Cardiac fibroblast (primary cell): ENCODE results near the gene STAG3.
A peak's percentile ranks its signal among the peaks of the same experiment; 100 is the strongest.
"Not testable (repeated sequence)": the region's sequence is repeated elsewhere in the genome, so short reads cannot be mapped to it uniquely, and the experiment has no call there.

Experiments used
- DNase-seq, 2 donors: peaks; one replicate each; pipeline versions ENCODE4 v3.0.0 to v3.0.0-alpha.2; 2010; ENCODE audit warnings: low read depth in 2 of 2
- H3K4me3 ChIP-seq, 2 donors: replicated peaks in 1 of 2; 1 replicate in 1 of 2; 2 replicates in 1 of 2; pipeline ENCODE4 v1.5.1; 2011; ENCODE audit warnings: low read depth in 2 of 2, low read length in 2 of 2, mild to moderate bottlenecking in 2 of 2, moderate library complexity in 1 of 2
- TF ChIP-seq, protein P1 (sequence below): IDR thresholded peaks from one replicate; pipeline ENCODE4 v1.5.1; 2011; ENCODE audit warnings: low read depth, mild to moderate bottlenecking, low read length, inconsistent platforms

Gene STAG3

DNA sequence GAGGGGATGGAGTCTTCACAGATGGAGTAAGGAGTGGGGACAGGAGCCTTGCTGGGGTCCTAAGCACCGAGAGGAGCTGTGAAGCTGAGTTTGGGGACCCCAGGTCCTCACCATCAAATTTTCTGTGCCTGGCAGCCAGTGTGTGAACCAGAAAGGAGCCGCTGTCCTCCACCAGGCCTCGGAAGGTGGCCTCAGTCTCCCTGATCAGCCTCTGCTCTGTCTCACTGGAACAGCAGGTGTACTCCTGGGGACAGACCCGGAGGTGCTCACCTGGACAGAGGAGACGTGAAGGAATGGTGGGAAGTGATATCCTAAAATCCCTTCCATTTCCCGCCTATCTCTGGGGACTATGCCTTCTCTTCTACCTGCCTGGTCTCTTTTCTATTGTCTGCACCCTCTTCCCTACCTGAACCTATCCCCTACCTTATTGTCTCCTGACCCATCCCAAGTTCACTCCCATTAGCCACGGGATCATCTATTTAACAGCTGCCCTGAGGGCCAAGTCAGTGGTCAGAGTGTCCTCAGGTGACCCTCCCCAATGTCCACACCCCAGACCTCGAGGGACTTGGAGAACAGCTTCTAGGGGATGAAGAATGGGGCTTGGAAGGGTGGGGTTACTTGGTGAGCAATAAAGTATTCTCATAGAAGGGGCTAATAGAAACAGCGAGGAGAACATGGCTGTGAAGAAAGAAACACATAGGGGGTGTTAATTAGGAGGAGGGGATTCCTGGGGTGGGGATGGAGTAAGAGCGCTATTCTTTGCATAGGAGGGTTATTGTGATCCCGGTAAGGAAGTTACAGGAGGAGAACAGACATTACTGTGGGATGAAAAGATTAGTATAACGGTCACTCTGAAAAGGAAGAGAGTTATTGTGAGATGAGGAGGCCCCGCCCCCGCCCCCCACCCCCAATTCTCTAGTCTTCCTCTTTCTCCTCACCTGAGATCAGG is 1.3 kb upstream of the STAG3 start:
- H3K4me3 ChIP-seq, result peak overlapping the region; percentile 72 to 77
- TF ChIP-seq, protein P1, sequence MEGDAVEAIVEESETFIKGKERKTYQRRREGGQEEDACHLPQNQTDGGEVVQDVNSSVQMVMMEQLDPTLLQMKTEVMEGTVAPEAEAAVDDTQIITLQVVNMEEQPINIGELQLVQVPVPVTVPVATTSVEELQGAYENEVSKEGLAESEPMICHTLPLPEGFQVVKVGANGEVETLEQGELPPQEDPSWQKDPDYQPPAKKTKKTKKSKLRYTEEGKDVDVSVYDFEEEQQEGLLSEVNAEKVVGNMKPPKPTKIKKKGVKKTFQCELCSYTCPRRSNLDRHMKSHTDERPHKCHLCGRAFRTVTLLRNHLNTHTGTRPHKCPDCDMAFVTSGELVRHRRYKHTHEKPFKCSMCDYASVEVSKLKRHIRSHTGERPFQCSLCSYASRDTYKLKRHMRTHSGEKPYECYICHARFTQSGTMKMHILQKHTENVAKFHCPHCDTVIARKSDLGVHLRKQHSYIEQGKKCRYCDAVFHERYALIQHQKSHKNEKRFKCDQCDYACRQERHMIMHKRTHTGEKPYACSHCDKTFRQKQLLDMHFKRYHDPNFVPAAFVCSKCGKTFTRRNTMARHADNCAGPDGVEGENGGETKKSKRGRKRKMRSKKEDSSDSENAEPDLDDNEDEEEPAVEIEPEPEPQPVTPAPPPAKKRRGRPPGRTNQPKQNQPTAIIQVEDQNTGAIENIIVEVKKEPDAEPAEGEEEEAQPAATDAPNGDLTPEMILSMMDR, result no peak
- no peak for DNase-seq

DNA sequence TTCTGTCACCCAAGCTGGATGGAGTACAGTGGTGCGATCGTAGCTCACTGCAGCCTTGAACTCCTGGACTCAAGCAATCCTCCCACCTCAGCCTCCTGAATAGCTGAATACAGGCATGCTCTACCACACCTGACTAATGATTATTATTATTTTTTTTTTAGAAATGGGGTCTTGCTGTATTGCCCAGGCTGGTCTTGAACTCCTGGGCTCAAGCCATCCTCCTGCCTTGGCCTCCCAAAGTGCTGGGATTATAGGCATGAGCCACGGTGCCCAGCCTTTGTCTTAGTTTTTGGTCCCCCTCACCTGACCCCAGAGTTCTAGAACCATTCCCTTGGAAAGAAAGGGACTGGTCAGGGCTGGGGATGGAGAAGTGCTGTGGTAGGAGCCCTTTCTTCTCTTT is 2.4 kb downstream of the STAG3 start:
- not testable (repeated sequence) for H3K4me3 ChIP-seq, DNase-seq

GRCh38 chr7:100182616-100183015 is 4.9 kb downstream of the STAG3 start:
- not testable (repeated sequence) for H3K4me3 ChIP-seq, DNase-seq

- not testable (repeated sequence) for DNase-seq, H3K4me3 ChIP-seq
These were observed 5.4 kb downstream of the STAG3 start for GRCh38 chr7:100183090-100183489.

DNA sequence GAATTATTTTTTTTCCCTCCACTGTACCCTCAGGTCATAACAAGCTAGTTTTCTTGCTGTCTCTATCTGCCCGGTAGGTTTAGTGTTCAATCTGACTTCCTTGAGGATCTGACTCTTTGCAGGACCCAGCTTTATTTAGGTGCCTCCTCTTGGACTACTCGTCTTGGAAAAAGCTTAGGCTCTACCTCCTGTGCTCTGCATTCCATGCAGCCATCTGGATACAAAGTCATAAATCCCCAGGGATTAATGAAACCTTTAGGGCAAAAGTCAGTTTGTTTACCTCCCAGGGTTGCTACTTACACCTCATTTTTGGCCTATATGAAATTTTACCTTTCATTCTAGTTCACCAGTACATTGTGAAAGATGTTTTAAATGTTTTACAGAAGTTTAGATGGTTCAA is 8.0 kb downstream of the STAG3 start:
- no peak for DNase-seq
- TF ChIP-seq, protein P1, result no peak
- no peak overlapping the region for H3K4me3 ChIP-seq

DNA sequence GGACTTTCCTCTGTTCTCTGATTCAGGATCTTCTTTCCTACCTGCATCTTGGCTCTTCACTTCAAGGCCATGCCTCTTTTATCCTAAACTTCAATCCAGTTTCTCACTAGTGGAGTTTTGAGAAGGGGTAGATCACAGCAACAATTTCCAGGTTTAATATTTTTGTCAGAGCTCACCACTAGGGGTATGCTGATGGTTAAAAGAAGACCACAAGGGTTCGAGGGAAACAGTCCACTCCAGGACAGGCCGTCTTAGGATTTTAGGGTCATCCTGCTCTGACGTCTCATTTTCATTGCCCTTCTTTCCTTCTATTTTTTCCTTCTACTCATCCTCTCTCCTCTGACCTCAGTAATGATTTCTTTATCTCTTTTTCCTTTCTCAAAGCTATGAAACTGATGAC is 11.3 kb downstream of the STAG3 start:
- TF ChIP-seq, protein P1, result no peak
- no peak for DNase-seq
- no peak overlapping the region for H3K4me3 ChIP-seq

DNA sequence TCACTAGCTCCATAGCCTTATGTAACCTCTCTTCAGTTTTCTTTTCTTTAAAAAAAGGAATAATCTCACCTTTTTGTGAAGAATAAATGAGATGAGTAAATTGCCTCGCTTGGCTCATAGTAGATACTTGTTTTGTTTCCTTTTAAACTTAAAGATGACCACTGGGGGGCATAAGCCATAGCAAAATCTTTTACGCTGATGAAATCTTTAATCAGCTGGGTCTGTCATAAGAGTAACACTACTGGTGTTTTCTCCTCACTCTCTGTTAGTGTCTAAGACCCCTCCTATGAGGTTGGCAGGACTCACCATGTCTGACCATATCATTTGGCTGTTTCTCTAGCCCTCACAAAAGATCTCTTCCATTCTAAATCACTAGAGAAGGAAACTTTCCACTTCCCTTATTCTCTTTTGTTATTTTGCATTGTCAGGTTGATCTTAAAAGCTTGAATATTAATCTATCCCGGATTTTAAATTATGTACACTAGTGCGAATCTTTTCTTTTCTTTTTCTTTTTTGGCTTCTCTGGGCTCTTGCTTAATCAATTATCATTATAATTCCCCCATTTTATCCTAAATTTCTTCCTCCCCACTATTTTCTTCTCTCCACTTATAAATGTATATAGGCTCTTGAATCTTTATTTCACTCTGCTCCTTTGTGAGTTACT is 12.5 kb downstream of the STAG3 start:
- DNase-seq, result peak; percentile 62 to 69
- H3K4me3 ChIP-seq, result no peak overlapping the region
- TF ChIP-seq, protein P1, result peak; percentile 41

GRCh38 chr7:100191775-100192174 is 14.1 kb downstream of the STAG3 start:
- TF ChIP-seq, protein P1, result no peak
- H3K4me3 ChIP-seq, result no peak overlapping the region
- DNase-seq, result peak; percentile 52 to 72

DNA sequence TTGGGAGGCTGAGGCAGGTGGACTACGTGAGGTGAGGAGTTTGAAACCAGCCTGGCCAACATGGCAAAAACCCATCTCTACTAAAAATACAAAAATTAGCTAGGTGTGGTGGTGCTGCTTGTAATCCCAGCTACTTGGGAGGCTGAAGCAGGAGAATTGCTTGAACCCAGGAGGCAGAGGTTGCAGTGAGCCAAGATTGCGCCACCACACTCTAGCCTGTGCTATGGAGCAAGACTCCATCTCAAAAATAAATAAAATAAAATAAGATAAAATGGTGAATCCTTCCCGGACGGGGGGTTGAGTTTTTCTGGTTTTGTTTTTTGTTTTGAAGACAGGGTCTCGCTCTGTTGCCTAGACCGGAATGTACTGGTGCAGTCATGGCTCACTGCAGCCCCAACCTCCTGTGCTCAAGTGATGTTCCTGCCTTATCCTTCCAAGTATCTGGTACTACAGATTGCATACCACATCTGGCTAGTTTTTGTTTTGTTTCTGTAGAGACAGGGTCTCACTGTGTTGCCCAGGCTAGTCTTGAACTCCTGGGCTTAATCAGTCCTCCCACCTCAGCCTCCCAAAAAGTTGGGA is 14.7 kb downstream of the STAG3 start:
- H3K4me3 ChIP-seq, DNase-seq: not testable (repeated sequence)
